ENCODE data around the gene CGB5. TPM values are rescaled to one million over a fixed set of nuclear protein-coding genes. Genes with fewer than 3 reads are reported as not detected.
"Not testable (repeated sequence)": the region's sequence is repeated elsewhere in the genome, so short reads cannot be mapped to it uniquely, and the experiment has no call there.

The CGB5 gene
- total RNA-seq (2022), result not detected in 2 replicates
- not detected for Bru-seq, nascent RNA
- not detected for BruChase-seq, experiment 1, labeled RNA remaining after a 6-hour chase
- BruChase-seq, experiment 2, labeled RNA remaining after a 2-hour chase, result not detected
- long read RNA-seq, result 0 reads

GRCh38 chr19:49043548-49043947 lies at the start of gene CGB5:
TSS of gene CGB5 (plus strand) at chr19:49043848. CDS start at chr19:49044210, 362 bp downstream.
- H3K27ac Mint-ChIP-seq (ENCODE audit: low read depth, unreplicated experiment); H3K9me3 Mint-ChIP-seq (ENCODE audit: unreplicated experiment); BruUV-seq (replicated peaks); CTCF ChIA-PET; H3K27me3 Mint-ChIP-seq (ENCODE audit: insufficient read depth, unreplicated experiment); H3K36me3 Mint-ChIP-seq (ENCODE audit: insufficient read depth, unreplicated experiment); H3K4me3 Mint-ChIP-seq (ENCODE audit: unreplicated experiment); intact Hi-C loops (cut with micrococcal nuclease); DNase-seq (ENCODE audit: unreplicated experiment): not testable (repeated sequence)
- H3K4me1 Mint-ChIP-seq (ENCODE audit: insufficient read depth, unreplicated experiment), result peaks cover 11% of the 10 kb centered on the region
- POLR2A ChIA-PET, result interaction anchor here (0.6 kb wide), 1 partner anchor 417 kb away, joined by 3 read pairs; no protein-coding TSS in a partner anchor

- peaks cover 34% of the 10 kb centered on the region for H3K4me1 Mint-ChIP-seq (ENCODE audit: insufficient read depth, unreplicated experiment)
- intact Hi-C loops (cut with micrococcal nuclease), result loop anchor here (10.0 kb wide), 1 partner anchor 231 kb away; no protein-coding TSS in a partner anchor
- peak overlapping the region; percentile 95 for H3K27ac Mint-ChIP-seq (ENCODE audit: low read depth, unreplicated experiment)
- no TSS peak for BruUV-seq (replicated peaks)
- no peaks in the 10 kb centered on the region for H3K27me3 Mint-ChIP-seq (ENCODE audit: insufficient read depth, unreplicated experiment)
- ChIA-PET CTCF (interaction anchor here (0.6 to 3.0 kb wide), 11 partner anchors 10 to 245 kb away, joined by 3 to 39 read pairs (median 6); partner anchors contain the start of gene LIN7B), POLR2A (interaction anchor here (0.6 to 3.9 kb wide), 37 partner anchors 11 to 648 kb away, joined by 3 to 98 read pairs (median 4); partner anchors contain the start of genes ALDH16A1, CGB7, DBP and DHDH)
- H3K36me3 Mint-ChIP-seq (ENCODE audit: insufficient read depth, unreplicated experiment), result peaks cover 35% of the 10 kb centered on the region
- DNase-seq (ENCODE audit: unreplicated experiment), result no peak
- H3K9me3 Mint-ChIP-seq (ENCODE audit: unreplicated experiment), result no peaks in the 10 kb centered on the region
- no peak for TF ChIP-seq CTCF (IDR thresholded peaks at IDR 0.05; ENCODE audit: unreplicated experiment)
- peak overlapping the region; percentile 95 for H3K4me3 Mint-ChIP-seq (ENCODE audit: unreplicated experiment)
Observed at GRCh38 chr19:48994035-48994386, 49.6 kb upstream of the CGB5 start.

GRCh38 chr19:48997972-48998371 lies 45.7 kb upstream of the CGB5 start:
- no peaks in the 10 kb centered on the region for H3K9me3 Mint-ChIP-seq (ENCODE audit: unreplicated experiment)
- intact Hi-C loops (cut with micrococcal nuclease), result loop anchor here (2.0 to 10.0 kb wide), 3 partner anchors 77 to 227 kb away; no protein-coding TSS in a partner anchor
- POLR2A ChIA-PET, result interaction anchor here (0.6 kb wide), 1 partner anchor 1434 kb away, joined by 3 read pairs; no protein-coding TSS in a partner anchor
- DNase-seq (ENCODE audit: unreplicated experiment), result peak; percentile 64
- TF ChIP-seq CTCF (IDR thresholded peaks at IDR 0.05; ENCODE audit: unreplicated experiment), result peak; percentile 38
- no peaks in the 10 kb centered on the region for H3K27me3 Mint-ChIP-seq (ENCODE audit: insufficient read depth, unreplicated experiment)
- H3K4me3 Mint-ChIP-seq (ENCODE audit: unreplicated experiment), result no peak overlapping the region
- no TSS peak for BruUV-seq (replicated peaks)
- H3K4me1 Mint-ChIP-seq (ENCODE audit: insufficient read depth, unreplicated experiment), result peaks cover 18% of the 10 kb centered on the region
- peaks cover 38% of the 10 kb centered on the region for H3K36me3 Mint-ChIP-seq (ENCODE audit: insufficient read depth, unreplicated experiment)
- no peak overlapping the region for H3K27ac Mint-ChIP-seq (ENCODE audit: low read depth, unreplicated experiment)
- CTCF ChIA-PET, result interaction anchor here (0.6 to 2.0 kb wide), 15 partner anchors 10 to 585 kb away, joined by 3 to 13 read pairs (median 3); partner anchors contain the start of gene NTF4

- peaks cover 9% of the 10 kb centered on the region for H3K4me1 Mint-ChIP-seq (ENCODE audit: insufficient read depth, unreplicated experiment)
- ChIA-PET POLR2A (interaction anchor here (0.6 to 0.8 kb wide), 3 partner anchors 9 to 218 kb away, joined by 3 read pairs; no protein-coding TSS in a partner anchor), CTCF (interaction anchor here (0.6 to 3.6 kb wide), 27 partner anchors 9 to 1788 kb away, joined by 3 to 17 read pairs (median 4); partner anchors contain the start of gene NTF4)
- no peaks in the 10 kb centered on the region for H3K27me3 Mint-ChIP-seq (ENCODE audit: insufficient read depth, unreplicated experiment)
- no peak overlapping the region for H3K4me3 Mint-ChIP-seq (ENCODE audit: unreplicated experiment)
- TF ChIP-seq CTCF (IDR thresholded peaks at IDR 0.05; ENCODE audit: unreplicated experiment), result peak; percentile 81
- H3K27ac Mint-ChIP-seq (ENCODE audit: low read depth, unreplicated experiment), result no peak overlapping the region
- no TSS peak for BruUV-seq (replicated peaks)
- DNase-seq (ENCODE audit: unreplicated experiment), result peak; percentile 69
- H3K36me3 Mint-ChIP-seq (ENCODE audit: insufficient read depth, unreplicated experiment), result peaks cover 55% of the 10 kb centered on the region
- H3K9me3 Mint-ChIP-seq (ENCODE audit: unreplicated experiment), result no peaks in the 10 kb centered on the region
- intact Hi-C loops (cut with micrococcal nuclease), result loop anchor here (2.0 to 10.0 kb wide), 3 partner anchors 75 to 225 kb away; no protein-coding TSS in a partner anchor
Observed at GRCh38 chr19:48999481-49000325, 43.9 kb upstream of the CGB5 start.
